HCT116 (cell line): Measurements from ENCODE around the gene HDAC7. TPM values are rescaled to one million over a fixed set of nuclear protein-coding genes. Genes with fewer than 3 reads are reported as not detected.
A peak's percentile ranks its signal among the peaks of the same experiment; 100 is the strongest.

Experiments
- ATAC-seq: fragments of 200-7000 bp; cut with Tn5 transposase; 2 replicates; pipeline ENCODE4 v1.9.1; 2020; ENCODE audit warnings: mild to moderate bottlenecking, moderate library complexity
- BruUV-seq: library from RNA; stranded (reverse); fragments of 400-500 nt; replicated peaks from 2 replicates; lab custom pipeline; 2021; lab: Mats Ljungman, UMichigan
- CTCF ChIA-PET: fragments of 300-600 bp; sonication (Branson Sonifier 250); formaldehyde crosslinking; loops from one replicate; lab custom pipeline; 2021; ENCODE audit warnings: antibody characterized with exemption; lab: Charles Lee
- POLR2A ChIA-PET: fragments of 300-600, 350-600 bp; sonication (Branson Sonifier 250); formaldehyde crosslinking; loops from one replicate; lab custom pipeline; 2021; ENCODE audit warnings: antibody characterized with exemption; lab: Charles Lee
- RAD21 ChIA-PET, 2 experiments: fragments of 300-600 bp; sonication (Branson Sonifier 250); formaldehyde crosslinking; loops; one replicate each; lab custom pipeline; 2023; ENCODE audit warnings: low total read pairs in 2 of 2; ENCODE audit not compliant: uncharacterized antibody in 2 of 2, unreplicated experiment in 2 of 2, low non-redundant PET in 1 of 2; lab: Charles Lee
- DNase-seq: peaks from one replicate; pipeline ENCODE4 v3.0.0-alpha.2; 2010; ENCODE audit warnings: low read depth, low spot score
- H2AFZ ChIP-seq: fragments of 200-600 bp; shearing (Covaris generic), sonication (generic); 2 replicates; pipeline ENCODE4 v1.6.1; 2017; ENCODE audit warnings: low read depth, mixed run types, mixed read lengths, antibody characterized with exemption, low read length; ENCODE audit not compliant: poor library complexity, severe bottlenecking
- H3K27ac ChIP-seq: 2 replicates; pipeline ENCODE4 v1.5.1; 2012; ENCODE audit warnings: low read depth, low read length
- H3K27me3 ChIP-seq: fragments of 200-600 bp; sonication (generic); 2 replicates; pipeline ENCODE4 v1.6.1; 2016; ENCODE audit warnings: mixed run types, low read length, mixed read lengths; ENCODE audit not compliant: insufficient read depth
- H3K36me3 ChIP-seq, 2 experiments: fragments of 200-500 bp in 1 of 2; fragments of 200-600 bp in 1 of 2; sonication (Bioruptor generic) in 1 of 2; sonication (generic) in 1 of 2; 2 replicates each; pipeline versions ENCODE4 v1.5.1 to v1.6.1; 2014 to 2016; ENCODE audit warnings: low read length in 2 of 2, inconsistent platforms in 1 of 2, mixed read lengths in 1 of 2, mixed run types in 1 of 2; ENCODE audit not compliant: insufficient read depth in 2 of 2, control insufficient read depth in 1 of 2
- H3K4me1 ChIP-seq, 2 experiments: fragments of 200-600 bp in 1 of 2; sonication (generic) in 1 of 2; 2 replicates each; pipeline versions ENCODE4 v1.5.1 to v1.6.1; 2012 to 2017; ENCODE audit warnings: low read length in 2 of 2, inconsistent platforms in 1 of 2, mild to moderate bottlenecking in 1 of 2, mixed read lengths in 1 of 2, mixed run types in 1 of 2, moderate library complexity in 1 of 2; ENCODE audit not compliant: insufficient read depth in 2 of 2, control insufficient read depth in 1 of 2
- H3K4me2 ChIP-seq: fragments of 200-600 bp; sonication (generic); 2 replicates; pipeline ENCODE4 v1.6.1; 2017; ENCODE audit warnings: mixed run types, low read length, mixed read lengths
- H3K4me3 ChIP-seq, 2 experiments: fragments of 200-600 bp in 1 of 2; sonication (generic) in 1 of 2; replicated peaks in 1 of 2; 2 replicates each; pipeline ENCODE4 v1.5.1; 2011 to 2016; ENCODE audit warnings: low read length in 2 of 2, control low read depth in 1 of 2, low read depth in 1 of 2, mild to moderate bottlenecking in 1 of 2, mixed read lengths in 1 of 2, mixed run types in 1 of 2
- H3K79me2 ChIP-seq: fragments of 200-600 bp; sonication (generic); 2 replicates; pipeline ENCODE4 v1.6.1; 2017; ENCODE audit warnings: mild to moderate bottlenecking, mixed run types, low read length, moderate library complexity, mixed read lengths; ENCODE audit not compliant: insufficient read depth
- H3K9ac ChIP-seq: fragments of 200-600 bp; sonication (generic); 2 replicates; pipeline ENCODE4 v1.6.1; 2016; ENCODE audit warnings: low read length, mixed read lengths
- H3K9me2 ChIP-seq: fragments of 200-600 bp; sonication (generic), shearing (Covaris generic); 2 replicates; pipeline ENCODE4 v1.6.1; 2017; ENCODE audit warnings: mixed run types, mild to moderate bottlenecking, moderate library complexity; ENCODE audit not compliant: insufficient read depth
- H3K9me3 ChIP-seq, 2 experiments: fragments of 200-500 bp in 1 of 2; fragments of 200-600 bp in 1 of 2; sonication (Bioruptor generic) in 1 of 2; sonication (generic) in 1 of 2; 2 replicates each; pipeline ENCODE4 v1.6.1; 2014 to 2017; ENCODE audit warnings: low read length in 2 of 2, mixed read lengths in 2 of 2, inconsistent platforms in 1 of 2, low read depth in 1 of 2, mild to moderate bottlenecking in 1 of 2, mixed run types in 1 of 2, moderate library complexity in 1 of 2; ENCODE audit not compliant: control insufficient read depth in 1 of 2, insufficient read depth in 1 of 2
- H4K20me1 ChIP-seq: fragments of 200-600 bp; sonication (generic), shearing (Covaris generic); 2 replicates; pipeline ENCODE4 v1.6.1; 2017; ENCODE audit warnings: mixed run types, mild to moderate bottlenecking, moderate library complexity; ENCODE audit not compliant: insufficient read depth
- CEBPB ChIP-seq: IDR thresholded peaks from 2 replicates; pipeline ENCODE4 v1.6.1; 2012; ENCODE audit warnings: low read depth
- ELF1 ChIP-seq: IDR thresholded peaks from 2 replicates; pipeline ENCODE4 v1.6.1; 2012; ENCODE audit warnings: low read depth, borderline replicate concordance
- EZH2 ChIP-seq: fragments of 200-600 bp; sonication (generic); IDR thresholded peaks from 2 replicates; pipeline ENCODE4 v1.6.1; 2017; ENCODE audit warnings: antibody characterized with exemption, mixed run types
- TCF7L2 ChIP-seq: IDR thresholded peaks from 2 replicates; pipeline ENCODE4 v1.7.0; 2011; ENCODE audit warnings: borderline replicate concordance, inconsistent platforms; ENCODE audit not compliant: insufficient read depth, insufficient read length; ENCODE audit errors: extremely low read depth
- ZFX ChIP-seq: fragments of 450-650 bp; IDR thresholded peaks from 2 replicates; pipeline ENCODE4 v1.6.1; 2017
- ZNF274 ChIP-seq: fragments of 200-500 bp; sonication (Bioruptor generic); IDR thresholded peaks from 2 replicates; pipeline ENCODE4 v1.6.1; 2014; ENCODE audit warnings: mild to moderate bottlenecking, low read depth, low read length, inconsistent platforms
- intact Hi-C: fragments of 100-400 bp; cut with micrococcal nuclease; formaldehyde crosslinking; loops from 2 replicates; pipeline ENCODE4 v1.10.0; 2022
- total RNA-seq: library from RNA; stranded (reverse); gene quantifications from one replicate; pipeline ENCODE4 v1.2.1, GENCODE V29; 2021; ENCODE audit not compliant: unreplicated experiment
- TF ChIP-seq, protein P1 (sequence below): IDR thresholded peaks from 2 replicates; pipeline ENCODE4 v1.6.1; 2011; ENCODE audit warnings: mild to moderate bottlenecking, low read length, moderate library complexity; ENCODE audit not compliant: insufficient replicate concordance; ENCODE audit errors: extremely low read depth
- TF ChIP-seq, protein P2 (sequence below), 3 experiments: fragments of 200-600 bp in 1 of 3; sonication (generic) in 1 of 3; IDR thresholded peaks in 2 of 3; conservative IDR thresholded peaks in 1 of 3; 2 replicates each; pipeline ENCODE4 v1.5.1; 2012 to 2017; ENCODE audit warnings: low read depth in 2 of 3, low read length in 2 of 3, antibody characterized with exemption in 1 of 3, borderline replicate concordance in 1 of 3, control low read depth in 1 of 3, mild to moderate bottlenecking in 1 of 3, mixed read lengths in 1 of 3, mixed run types in 1 of 3, moderate library complexity in 1 of 3; ENCODE audit not compliant: insufficient read depth in 1 of 3

HDAC7 gene
- total RNA-seq, 1 experiment from 2014 or later: 38.1 TPM

DNA sequence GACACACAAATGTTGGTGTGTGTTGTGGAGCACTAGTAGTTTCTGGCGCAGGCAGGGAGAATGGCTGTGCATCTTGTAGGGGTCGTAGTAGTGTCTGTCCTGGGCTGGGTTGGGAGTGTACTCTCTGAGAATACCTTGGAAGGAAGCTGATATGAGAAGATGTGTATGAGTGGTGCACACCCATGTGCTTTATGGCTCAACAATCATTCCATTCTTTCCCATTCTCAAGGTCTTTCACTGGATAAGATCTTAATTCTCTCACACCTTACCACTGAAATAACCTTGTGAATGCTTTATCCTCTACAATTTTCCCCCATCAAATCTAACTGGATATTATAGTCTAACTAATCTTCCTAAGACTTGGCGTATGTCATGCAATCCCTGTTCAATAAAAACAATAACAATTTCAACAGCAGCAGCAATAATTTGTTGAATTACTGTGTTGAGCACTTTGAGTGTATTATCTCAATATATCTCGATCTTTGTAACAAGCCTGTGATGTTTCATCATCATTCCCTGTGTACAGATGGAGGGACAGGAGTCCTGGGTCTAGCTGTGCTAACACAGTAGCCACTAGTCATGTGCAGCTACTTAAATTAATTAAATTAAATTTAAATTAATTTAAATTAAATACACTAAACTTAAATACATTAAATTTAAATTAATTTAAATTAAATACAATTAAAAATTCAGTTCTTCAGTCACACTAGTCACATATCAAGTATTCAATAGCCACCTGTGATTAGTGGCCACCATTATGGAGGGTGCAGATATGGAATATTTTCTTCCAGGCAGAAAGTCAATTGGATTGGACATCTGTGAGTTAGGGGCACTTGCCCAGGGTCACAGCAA, 50.2 kb downstream of the HDAC7 start:
- peaks cover 15 to 36% of the 10 kb centered on the region in 2 experiments for H3K4me1 ChIP-seq
- H3K9ac ChIP-seq: no peak overlapping the region
- no peaks in the 10 kb centered on the region for H3K27me3 ChIP-seq
- H3K4me2 ChIP-seq: peak overlapping the region; percentile 60; the same call in 1 of the 2 replicates
- no TSS peak for BruUV-seq
- H4K20me1 ChIP-seq: no peaks in the 10 kb centered on the region
- no peak for ATAC-seq
- no peaks in the 10 kb centered on the region for H3K9me2 ChIP-seq
- intact Hi-C loops: loop anchor here (10.0 kb wide), 1 partner anchor 735 kb away; no protein-coding TSS in a partner anchor
- POLR2A ChIA-PET: no interaction called here
- H3K36me3 ChIP-seq: no peaks in the 10 kb centered on the region
- no peak overlapping the region for H3K27ac ChIP-seq
- CTCF ChIA-PET: interaction anchor here (1.1 to 6.4 kb wide), 4 partner anchors 8 to 27 kb away, joined by 3 to 197 read pairs (median 18); partner anchors contain the start of gene RAPGEF3
- no peak overlapping the region for H3K4me3 ChIP-seq
- peaks cover 8% of the 10 kb centered on the region for H3K79me2 ChIP-seq
- RAD21 ChIA-PET: interaction anchor here (0.8 to 4.4 kb wide), 2 partner anchors 25 to 27 kb away, joined by 3 to 61 read pairs; no protein-coding TSS in a partner anchor
- H3K9me3 ChIP-seq: no peaks in the 10 kb centered on the region
- TF ChIP-seq ZNF274 (no peak), ZFX (no peak), ELF1 (no peak), EZH2 (no peak), TCF7L2 (no peak), CEBPB (no peak)
- TF ChIP-seq, protein P1, sequence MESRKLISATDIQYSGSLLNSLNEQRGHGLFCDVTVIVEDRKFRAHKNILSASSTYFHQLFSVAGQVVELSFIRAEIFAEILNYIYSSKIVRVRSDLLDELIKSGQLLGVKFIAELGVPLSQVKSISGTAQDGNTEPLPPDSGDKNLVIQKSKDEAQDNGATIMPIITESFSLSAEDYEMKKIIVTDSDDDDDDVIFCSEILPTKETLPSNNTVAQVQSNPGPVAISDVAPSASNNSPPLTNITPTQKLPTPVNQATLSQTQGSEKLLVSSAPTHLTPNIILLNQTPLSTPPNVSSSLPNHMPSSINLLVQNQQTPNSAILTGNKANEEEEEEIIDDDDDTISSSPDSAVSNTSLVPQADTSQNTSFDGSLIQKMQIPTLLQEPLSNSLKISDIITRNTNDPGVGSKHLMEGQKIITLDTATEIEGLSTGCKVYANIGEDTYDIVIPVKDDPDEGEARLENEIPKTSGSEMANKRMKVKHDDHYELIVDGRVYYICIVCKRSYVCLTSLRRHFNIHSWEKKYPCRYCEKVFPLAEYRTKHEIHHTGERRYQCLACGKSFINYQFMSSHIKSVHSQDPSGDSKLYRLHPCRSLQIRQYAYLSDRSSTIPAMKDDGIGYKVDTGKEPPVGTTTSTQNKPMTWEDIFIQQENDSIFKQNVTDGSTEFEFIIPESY: no peak
- TF ChIP-seq, protein P2, sequence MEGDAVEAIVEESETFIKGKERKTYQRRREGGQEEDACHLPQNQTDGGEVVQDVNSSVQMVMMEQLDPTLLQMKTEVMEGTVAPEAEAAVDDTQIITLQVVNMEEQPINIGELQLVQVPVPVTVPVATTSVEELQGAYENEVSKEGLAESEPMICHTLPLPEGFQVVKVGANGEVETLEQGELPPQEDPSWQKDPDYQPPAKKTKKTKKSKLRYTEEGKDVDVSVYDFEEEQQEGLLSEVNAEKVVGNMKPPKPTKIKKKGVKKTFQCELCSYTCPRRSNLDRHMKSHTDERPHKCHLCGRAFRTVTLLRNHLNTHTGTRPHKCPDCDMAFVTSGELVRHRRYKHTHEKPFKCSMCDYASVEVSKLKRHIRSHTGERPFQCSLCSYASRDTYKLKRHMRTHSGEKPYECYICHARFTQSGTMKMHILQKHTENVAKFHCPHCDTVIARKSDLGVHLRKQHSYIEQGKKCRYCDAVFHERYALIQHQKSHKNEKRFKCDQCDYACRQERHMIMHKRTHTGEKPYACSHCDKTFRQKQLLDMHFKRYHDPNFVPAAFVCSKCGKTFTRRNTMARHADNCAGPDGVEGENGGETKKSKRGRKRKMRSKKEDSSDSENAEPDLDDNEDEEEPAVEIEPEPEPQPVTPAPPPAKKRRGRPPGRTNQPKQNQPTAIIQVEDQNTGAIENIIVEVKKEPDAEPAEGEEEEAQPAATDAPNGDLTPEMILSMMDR (IDR thresholded peaks at IDR 0.05 in 2 of 3, conservative IDR thresholded peaks at IDR 0.05 in 1 of 3; ENCODE audit: borderline replicate concordance in 1 of 3, insufficient read depth in 1 of 3, low read depth in 2 of 3, low read length in 2 of 3): no peak
- DNase-seq: no peak
- H2AFZ ChIP-seq: no peak overlapping the region
